ENCODE results near the gene SLC9A8.

The SLC9A8 gene

DNA sequence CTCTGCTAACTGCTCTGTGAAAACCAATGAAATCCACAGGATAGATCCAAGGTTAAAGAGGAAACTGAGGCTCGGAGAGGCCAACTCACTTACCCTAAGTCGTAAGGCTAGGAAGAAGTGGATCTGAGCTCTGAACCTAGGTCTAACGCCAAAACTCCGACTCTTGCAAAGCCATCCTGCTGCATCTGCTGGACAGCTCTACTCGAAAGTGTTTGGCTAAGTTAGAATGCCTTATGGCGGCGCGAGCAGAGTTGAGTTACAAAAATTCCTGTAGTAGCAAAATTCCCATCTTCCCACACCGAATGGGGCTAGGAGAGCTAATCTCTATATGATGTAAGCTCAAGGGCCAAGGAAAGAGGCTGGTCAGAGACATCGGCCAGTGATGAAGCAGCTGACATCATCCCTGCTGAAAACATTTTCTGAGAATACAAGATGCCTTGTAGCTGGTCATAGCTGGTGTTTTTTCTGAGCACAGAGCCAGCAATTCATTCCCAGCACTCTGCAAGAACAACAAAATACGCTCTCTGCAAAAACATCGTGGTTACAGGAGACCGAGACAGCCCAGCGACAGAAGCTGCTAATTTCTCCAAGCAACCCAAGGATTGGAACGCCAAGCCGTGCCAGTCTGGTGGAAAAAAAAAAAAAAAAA, 100.9 kb downstream of the SLC9A8 start:
- Mint-ChIP-seq H3K9me3 (no peaks in the 10 kb centered on the region), H3K36me3 (peaks cover 13% of the 10 kb centered on the region), H3K27ac (no peak overlapping the region), H3K4me1 (peaks cover 54% of the 10 kb centered on the region), H3K4me3 (no peak overlapping the region), H3K27me3 (no peaks in the 10 kb centered on the region)
- no peak for ATAC-seq

DNA sequence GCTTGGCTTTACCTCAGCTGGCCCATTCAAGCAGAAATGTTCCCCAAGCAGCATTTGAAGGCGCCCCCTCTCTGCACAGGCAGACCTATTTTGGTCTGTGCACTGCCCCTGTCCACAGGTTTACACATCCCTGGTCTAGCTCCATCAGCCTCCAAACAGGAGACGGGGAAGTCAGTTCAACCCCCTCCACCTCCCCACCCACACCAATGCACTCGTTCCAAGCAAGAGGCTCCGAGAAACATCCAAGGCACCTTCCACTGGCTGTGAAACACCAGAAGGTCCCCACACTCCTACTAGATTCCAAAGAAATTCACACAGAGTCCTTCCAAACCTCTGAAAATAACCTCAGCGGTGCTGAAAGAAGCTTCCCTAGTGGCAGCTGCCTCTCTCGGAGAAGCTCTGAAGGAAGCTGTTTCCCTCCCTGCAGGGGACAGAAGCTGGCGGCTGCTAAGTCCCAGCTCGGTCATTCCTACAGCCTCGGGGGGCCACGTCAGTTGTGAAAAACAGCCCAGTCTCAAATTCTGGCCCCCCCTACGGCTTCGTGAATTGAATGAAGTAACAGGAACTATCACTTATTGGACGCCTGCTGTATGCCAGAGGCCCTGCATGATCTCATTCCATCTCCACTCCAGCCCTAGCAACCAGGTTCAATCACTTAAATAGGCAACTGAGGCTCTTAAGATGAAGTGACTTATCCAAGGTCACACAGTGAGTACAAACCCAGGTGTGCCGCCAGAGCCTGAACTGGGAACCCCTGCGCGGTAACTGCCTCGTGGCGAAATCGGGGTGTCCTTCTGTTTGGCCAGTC, 101.9 kb downstream of the SLC9A8 start:
- Mint-ChIP-seq H3K27me3 (no peaks in the 10 kb centered on the region), H3K4me1 (peaks cover 54% of the 10 kb centered on the region), H3K4me3 (peak overlapping the region; percentile 93), H3K36me3 (peaks cover 8% of the 10 kb centered on the region), H3K27ac (peak overlapping the region; percentile 98), H3K9me3 (no peaks in the 10 kb centered on the region)
- ATAC-seq: no peak

DNA sequence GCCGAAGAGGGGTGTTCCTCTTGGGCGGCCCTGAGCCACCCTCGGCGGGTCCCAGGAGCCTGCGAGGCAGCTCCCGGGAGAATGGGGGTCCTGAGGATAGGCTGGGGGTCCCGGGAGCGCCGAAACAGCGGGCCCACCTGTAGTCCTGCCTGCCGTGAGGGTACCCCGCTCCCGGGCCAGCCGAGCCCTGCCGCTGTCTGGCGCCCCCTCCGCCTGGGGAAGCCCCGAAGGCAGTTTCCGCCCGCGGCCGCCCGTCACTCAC, 102.4 kb downstream of the SLC9A8 start:
- Mint-ChIP-seq H3K9me3 (no peaks in the 10 kb centered on the region), H3K36me3 (peaks cover 2% of the 10 kb centered on the region), H3K27me3 (no peaks in the 10 kb centered on the region), H3K4me3 (peak overlapping the region; percentile 93), H3K4me1 (peaks cover 54% of the 10 kb centered on the region), H3K27ac (peak overlapping the region; percentile 98)
- ATAC-seq: no peak

DNA sequence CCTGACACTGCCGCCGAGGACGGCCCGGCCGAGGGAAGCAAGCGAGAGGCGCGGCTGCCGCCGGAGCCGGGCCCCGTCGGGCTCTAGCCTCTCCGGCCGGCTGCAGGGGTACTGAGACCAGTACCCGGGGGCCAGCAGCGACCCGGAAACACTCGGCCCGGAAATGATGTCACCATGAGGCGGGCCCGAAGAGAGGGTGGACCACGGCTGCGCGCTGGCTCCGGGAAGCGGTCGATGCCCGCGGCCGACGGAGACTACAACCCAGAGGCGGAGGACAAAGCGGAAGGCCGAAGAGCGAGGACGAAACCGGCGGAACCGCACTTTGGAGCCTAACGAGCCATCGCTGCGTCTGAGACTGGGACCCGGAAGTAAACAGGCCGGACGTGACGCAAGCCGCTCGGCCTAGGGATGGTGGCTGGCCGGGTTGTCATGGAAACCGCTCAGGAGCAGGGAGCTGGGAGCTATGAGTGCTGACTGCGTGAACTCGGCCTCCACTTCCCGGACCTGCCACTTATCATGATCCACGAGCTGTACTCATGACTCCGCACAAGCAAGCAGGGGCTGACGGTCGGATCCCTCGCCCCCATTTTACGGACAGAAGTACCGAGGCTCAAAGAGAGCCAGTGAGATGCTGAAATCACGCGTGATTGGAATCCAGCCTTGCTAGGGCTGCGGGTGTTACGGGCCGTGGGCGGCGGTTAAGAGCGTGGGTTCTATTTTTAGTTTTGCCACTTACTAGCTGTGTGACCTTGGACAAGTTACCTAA, 102.9 kb downstream of the SLC9A8 start, which contains the start of gene SPATA2:
Gene SPATA2 (minus strand): TSS at position 150 of the 766 bp plus-strand sequence. CDS start 7,039 bp downstream, outside the sequence.
- Mint-ChIP-seq H3K27ac (peak within 1 kb of the TSS; percentile 98), H3K4me3 (peak within 1 kb of the TSS; percentile 93), H3K27me3 (no peaks in the 10 kb centered on the region), H3K36me3 (no peaks in the 10 kb centered on the region), H3K4me1 (peaks cover 49% of the 10 kb centered on the region), H3K9me3 (no peaks in the 10 kb centered on the region)
- peak; percentile 94 for ATAC-seq

DNA sequence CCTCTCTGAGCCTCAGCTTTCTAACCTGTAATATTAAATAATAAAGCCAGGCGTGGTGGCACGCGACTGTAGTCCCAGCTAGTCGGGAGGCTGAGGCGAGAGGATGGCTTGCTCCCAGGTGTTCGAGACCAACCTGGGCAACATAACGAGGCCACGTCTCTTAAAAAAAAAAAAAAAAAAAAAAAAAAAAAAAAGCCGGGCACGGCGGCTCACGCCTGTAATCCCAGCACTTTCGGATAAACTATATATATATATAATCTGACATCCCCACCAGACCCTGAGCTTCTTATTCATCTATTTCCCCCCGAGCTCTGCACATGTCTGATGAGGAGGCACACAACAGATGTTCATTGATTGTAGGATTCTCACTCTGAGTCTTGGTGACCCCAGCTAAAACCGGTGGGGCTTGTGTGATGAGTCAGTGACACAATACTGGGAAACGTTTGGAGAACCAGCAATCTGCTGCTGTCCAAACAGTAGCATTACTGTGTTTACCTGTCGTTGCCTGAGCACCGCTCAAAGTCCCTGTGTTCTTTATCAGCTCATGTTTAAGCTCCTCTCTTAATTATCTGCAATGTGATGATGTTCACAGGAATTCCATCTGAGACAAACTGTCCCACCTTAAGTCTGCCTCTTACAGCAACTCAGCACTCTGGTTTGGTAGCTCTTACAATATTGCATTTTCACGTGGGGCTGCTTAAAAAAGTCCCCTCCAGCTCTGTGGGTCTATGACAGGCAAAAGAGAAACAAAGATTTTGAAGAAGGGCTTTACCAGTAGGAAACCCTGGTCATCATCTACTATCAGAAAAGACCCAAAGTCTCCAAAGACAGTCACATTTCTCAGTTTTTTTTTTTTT, 103.7 kb downstream of the SLC9A8 start:
- Mint-ChIP-seq H3K4me3 (peak overlapping the region; percentile 93), H3K9me3 (no peaks in the 10 kb centered on the region), H3K4me1 (peaks cover 41% of the 10 kb centered on the region), H3K27me3 (no peaks in the 10 kb centered on the region), H3K27ac (peak overlapping the region; percentile 98), H3K36me3 (no peaks in the 10 kb centered on the region)
- peak; percentile 35 for ATAC-seq

DNA sequence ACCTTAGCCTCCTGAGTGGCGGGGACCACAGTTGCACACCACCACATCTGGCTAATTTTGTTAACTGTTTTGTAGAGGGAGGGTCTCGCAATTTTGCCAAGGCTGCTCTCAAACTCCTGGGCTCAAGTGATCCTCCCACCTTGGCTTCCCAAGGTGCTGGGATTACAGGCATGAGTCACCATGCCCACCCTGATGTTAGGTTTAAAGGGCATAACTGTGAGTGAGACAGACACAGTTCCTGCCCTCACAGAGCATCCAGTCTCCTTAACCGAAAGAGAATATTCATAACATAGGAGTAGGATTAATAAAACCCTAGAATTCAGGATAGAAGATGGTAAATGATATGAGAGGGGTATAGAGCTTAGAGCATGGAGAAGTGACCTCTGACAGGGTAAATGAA, 105.8 kb downstream of the SLC9A8 start:
- Mint-ChIP-seq H3K9me3 (no peaks in the 10 kb centered on the region), H3K4me1 (peaks cover 29% of the 10 kb centered on the region), H3K27ac (no peak overlapping the region), H3K36me3 (no peaks in the 10 kb centered on the region), H3K27me3 (no peaks in the 10 kb centered on the region), H3K4me3 (no peak overlapping the region)
- no peak for ATAC-seq

DNA sequence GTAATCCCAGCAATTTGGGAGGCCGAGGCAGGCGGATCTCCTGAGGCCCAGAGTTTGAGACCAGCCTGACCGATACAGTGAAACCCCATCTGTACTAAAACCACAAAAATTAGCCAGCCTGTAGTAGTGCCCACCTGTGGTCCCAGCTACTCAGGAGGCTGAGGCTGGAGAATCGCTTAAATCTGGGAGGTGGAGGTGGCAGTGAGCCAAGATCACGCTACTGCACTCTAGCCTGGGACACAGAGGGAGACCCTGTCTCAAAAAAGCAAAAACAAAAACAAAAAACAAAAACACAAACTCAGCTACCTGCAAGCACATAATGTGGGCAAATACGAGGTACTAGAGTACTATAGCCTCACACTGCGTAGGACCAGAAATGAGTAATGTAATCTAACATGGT, 106.4 kb downstream of the SLC9A8 start:
- H3K27me3 Mint-ChIP-seq: no peaks in the 10 kb centered on the region
- ATAC-seq: no peak
- H3K27ac Mint-ChIP-seq: no peak overlapping the region
- no peak overlapping the region for H3K4me3 Mint-ChIP-seq
- no peaks in the 10 kb centered on the region for H3K9me3 Mint-ChIP-seq
- peaks cover 24% of the 10 kb centered on the region for H3K4me1 Mint-ChIP-seq
- H3K36me3 Mint-ChIP-seq: no peaks in the 10 kb centered on the region

DNA sequence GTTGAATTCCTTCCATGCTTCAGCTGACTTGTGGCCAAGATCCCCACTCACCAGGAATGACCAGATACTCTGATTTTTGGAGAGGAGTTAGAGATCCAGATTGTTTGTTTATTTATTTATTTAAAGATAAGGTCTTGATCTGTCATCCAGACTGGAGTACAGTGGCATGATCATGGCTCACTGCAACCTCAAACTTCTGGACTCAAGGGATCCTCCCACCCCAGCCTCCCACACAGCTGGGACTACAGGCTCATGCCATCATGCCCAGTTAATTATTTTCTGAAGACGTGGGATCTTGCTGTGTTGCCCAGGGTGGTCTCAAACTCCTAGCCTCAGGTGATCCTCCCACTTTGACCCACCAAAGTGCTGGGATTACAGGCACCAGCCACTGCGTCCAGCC, 106.8 kb downstream of the SLC9A8 start:
- ATAC-seq: no peak
- H3K9me3 Mint-ChIP-seq: no peaks in the 10 kb centered on the region
- no peak overlapping the region for H3K4me3 Mint-ChIP-seq

DNA sequence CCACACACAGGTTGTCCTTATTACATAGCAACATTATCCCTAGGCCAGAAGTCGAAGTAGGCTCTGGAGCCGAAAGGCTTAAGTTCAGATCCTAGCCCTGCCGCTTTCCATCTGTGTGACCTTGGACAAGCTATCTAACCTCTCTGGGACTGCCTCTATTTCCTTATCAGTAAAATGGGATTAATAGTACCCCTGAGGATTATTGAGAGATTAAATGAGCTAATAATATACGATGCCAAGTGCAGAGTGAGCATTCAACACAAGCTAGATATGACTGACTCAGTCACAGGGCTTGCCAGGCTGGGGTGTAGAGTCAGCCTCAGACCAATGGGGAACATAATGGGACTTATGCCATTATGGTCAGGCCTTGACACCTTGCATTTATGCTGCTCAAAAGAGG, 111.6 kb downstream of the SLC9A8 start:
- no peak overlapping the region for H3K4me3 Mint-ChIP-seq
- H3K4me1 Mint-ChIP-seq: peaks cover 11% of the 10 kb centered on the region
- H3K9me3 Mint-ChIP-seq: no peaks in the 10 kb centered on the region
- ATAC-seq: no peak
- no peaks in the 10 kb centered on the region for H3K27me3 Mint-ChIP-seq
- H3K27ac Mint-ChIP-seq: no peak overlapping the region
- no peaks in the 10 kb centered on the region for H3K36me3 Mint-ChIP-seq

More for the DNA sequence above, 106.8 kb downstream of the SLC9A8 start:
- H3K27me3 Mint-ChIP-seq: no peaks in the 10 kb centered on the region
- peaks cover 19% of the 10 kb centered on the region for H3K4me1 Mint-ChIP-seq
- no peaks in the 10 kb centered on the region for H3K36me3 Mint-ChIP-seq
- no peak overlapping the region for H3K27ac Mint-ChIP-seq

DNA sequence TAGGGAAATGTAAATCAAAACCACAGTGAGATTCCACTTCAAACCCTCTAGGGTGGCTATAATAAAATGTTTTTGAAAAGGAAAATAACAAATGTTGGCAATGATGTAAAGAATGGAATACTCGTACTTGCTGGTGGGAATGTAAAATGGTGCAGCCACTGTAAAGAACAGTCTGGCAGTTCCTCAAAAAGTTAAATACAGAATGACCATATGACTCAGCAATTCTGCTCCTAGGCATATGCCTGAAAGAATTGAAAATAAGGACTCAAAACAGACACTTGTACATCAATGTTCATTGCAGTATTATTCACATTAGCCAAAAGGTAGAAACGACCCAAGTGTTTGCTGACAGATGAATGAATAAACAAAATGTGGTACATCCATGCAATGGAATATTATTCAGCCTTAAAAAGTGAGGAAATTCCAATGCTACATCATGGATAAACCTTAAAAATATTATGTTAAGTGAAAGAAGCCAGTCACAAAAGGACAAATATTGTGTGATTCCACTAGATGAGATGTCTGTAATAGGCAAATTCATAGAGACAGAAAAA, 113.3 kb downstream of the SLC9A8 start:
- no peak for ATAC-seq
- no peak overlapping the region for H3K4me3 Mint-ChIP-seq
- no peaks in the 10 kb centered on the region for H3K9me3 Mint-ChIP-seq
- no peaks in the 10 kb centered on the region for H3K36me3 Mint-ChIP-seq
- H3K27me3 Mint-ChIP-seq: no peaks in the 10 kb centered on the region
- H3K4me1 Mint-ChIP-seq: peaks cover 11% of the 10 kb centered on the region
- no peak overlapping the region for H3K27ac Mint-ChIP-seq

DNA sequence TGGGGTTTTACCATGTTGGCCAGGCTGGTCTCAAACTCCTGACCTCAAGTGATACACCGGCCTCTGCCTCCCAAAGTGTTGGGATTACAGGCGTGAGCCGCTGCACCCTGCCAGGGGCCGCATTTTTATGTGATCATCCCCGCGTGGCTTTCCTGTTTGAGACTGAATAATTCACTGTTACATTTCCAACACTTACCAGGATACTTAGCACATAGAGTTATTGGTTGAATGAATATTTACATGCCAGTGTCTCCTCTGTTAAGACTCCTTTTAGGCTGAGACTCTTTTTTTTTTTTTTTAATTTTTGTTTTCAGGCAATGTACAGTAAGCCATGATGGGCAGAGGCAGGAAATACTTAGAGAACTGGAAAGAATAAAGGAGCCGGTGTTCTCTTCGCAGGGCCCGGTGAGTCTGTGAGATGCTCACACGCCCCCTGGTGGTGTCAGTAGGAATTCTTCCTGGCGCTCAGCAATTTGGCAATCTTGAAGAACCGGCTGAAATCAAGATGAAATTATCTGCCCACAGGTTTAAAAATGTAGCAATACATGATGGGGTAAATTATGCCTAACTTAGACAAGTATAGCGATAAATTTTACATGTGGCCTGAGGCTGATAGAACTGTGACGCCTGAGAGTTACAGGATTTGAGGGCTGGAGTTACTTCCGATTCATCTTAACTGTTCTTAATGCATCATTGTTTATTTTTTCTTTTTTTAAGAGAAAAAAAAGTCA, 115.9 kb downstream of the SLC9A8 start:
- Mint-ChIP-seq H3K36me3 (no peaks in the 10 kb centered on the region), H3K4me1 (peaks cover 11% of the 10 kb centered on the region), H3K27me3 (no peaks in the 10 kb centered on the region), H3K4me3 (no peak overlapping the region), H3K27ac (no peak overlapping the region), H3K9me3 (no peaks in the 10 kb centered on the region)
- ATAC-seq: peak; percentile 78

DNA sequence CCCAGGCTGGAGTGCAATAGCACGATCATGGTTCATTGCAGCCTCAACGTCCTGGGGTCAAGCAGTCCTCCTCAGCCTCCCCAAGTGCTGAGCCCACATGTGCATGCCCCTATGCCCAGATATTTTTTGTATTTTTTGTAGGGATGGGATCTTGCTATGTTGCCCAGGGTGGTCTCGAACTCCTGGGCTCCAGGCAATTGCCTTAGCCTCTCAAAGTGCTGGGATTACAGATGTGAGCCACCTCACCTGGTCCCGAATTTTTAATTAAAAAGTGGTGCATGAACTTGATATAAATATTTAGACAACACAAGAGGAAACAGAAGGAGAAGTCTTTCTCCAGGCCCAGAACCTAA, 116.5 kb downstream of the SLC9A8 start:
- H3K4me1 Mint-ChIP-seq: peaks cover 15% of the 10 kb centered on the region
- no peaks in the 10 kb centered on the region for H3K27me3 Mint-ChIP-seq
- H3K4me3 Mint-ChIP-seq: no peak overlapping the region
- no peaks in the 10 kb centered on the region for H3K36me3 Mint-ChIP-seq
- ATAC-seq: no peak
- H3K27ac Mint-ChIP-seq: no peak overlapping the region
- H3K9me3 Mint-ChIP-seq: no peaks in the 10 kb centered on the region

DNA sequence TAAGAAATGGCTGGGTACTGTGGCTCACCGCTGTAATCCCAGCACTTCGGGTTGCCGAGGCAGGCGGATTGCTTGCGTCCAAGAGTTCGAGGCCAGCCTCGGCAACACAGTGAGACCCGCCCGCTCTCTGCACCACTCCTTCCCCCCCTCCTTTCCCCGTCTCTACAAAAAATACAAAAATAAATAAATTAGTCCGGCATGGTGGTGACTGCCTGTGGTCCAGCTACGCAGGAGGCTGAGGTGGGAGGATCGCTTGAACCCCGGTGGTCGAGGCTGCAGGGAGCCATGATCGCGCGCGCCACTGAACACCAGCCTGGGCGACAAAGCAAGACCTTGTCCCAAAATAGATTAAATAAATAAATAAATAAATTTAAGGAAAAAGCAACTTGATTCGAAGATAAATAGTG, 123.1 kb downstream of the SLC9A8 start:
- Mint-ChIP-seq H3K4me1 (peaks cover 55% of the 10 kb centered on the region), H3K36me3 (peaks cover 9% of the 10 kb centered on the region)

More for the DNA sequence above, 123.1 kb downstream of the SLC9A8 start:
- H3K27ac Mint-ChIP-seq: peak overlapping the region; percentile 88
- ATAC-seq: peak; percentile 26
- no peaks in the 10 kb centered on the region for H3K27me3 Mint-ChIP-seq
- no peaks in the 10 kb centered on the region for H3K9me3 Mint-ChIP-seq
- peak overlapping the region; percentile 98 for H3K4me3 Mint-ChIP-seq
